Stimulated activated CD4-positive, alpha-beta T cell treated with anti-CD3 and anti-CD28 coated beads, Interleukin-1b, Interleukin-23, amount 100 ng/mL, for 24 hours (primary cell): ENCODE results near the gene WNT1.

Experiments used
- DNase-seq, 4 experiments: peaks; one replicate each; pipeline ENCODE4 v3.0.0-alpha.2; 2020; ENCODE audit warnings: low read depth in 4 of 4, low spot score in 1 of 4

The WNT1 gene

DNA sequence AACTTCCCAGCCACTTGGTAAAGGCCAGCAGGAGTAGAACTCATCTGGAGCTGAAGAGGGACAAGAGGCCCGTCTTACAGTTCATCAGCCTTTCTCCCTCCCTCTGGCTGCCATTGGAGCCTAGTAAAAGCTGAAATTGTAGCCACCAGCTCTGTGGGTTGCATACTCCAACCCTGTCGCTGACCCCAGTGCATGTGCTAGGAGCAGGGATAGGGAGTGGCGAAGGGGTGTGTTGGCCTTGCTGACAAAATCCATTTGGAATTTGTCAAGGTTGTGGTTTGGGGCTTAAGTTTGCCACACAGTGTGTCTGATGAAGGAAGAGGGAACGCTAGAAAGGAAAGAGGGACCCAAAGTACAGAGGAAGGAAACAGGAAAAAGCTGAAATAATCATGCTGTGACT, 16.8 kb upstream of the WNT1 start:
- DNase-seq, result no peak

DNA sequence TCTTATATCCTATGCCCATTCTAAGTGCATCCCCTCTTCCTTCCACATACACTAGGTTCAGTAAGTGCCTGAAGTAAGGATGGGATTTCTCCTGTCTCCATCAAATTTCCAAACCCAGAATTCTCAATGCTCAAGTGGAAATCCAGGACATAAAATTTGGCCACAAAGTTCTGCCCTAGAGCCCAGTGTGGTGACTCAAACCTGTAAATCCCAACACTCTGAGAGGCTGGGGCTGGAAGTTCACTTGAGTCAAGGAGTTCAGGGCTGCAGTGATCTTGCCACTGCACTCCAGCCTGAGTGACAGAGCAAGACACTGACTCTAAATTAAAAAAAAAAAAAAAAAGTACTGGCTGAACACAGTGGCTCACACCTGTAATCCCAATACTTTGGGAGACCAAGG, 16.3 kb upstream of the WNT1 start:
- no peak for DNase-seq

GRCh38 chr12:48965298-48965838, 12.8 kb upstream of the WNT1 start:
- DNase-seq, result no peak

DNA sequence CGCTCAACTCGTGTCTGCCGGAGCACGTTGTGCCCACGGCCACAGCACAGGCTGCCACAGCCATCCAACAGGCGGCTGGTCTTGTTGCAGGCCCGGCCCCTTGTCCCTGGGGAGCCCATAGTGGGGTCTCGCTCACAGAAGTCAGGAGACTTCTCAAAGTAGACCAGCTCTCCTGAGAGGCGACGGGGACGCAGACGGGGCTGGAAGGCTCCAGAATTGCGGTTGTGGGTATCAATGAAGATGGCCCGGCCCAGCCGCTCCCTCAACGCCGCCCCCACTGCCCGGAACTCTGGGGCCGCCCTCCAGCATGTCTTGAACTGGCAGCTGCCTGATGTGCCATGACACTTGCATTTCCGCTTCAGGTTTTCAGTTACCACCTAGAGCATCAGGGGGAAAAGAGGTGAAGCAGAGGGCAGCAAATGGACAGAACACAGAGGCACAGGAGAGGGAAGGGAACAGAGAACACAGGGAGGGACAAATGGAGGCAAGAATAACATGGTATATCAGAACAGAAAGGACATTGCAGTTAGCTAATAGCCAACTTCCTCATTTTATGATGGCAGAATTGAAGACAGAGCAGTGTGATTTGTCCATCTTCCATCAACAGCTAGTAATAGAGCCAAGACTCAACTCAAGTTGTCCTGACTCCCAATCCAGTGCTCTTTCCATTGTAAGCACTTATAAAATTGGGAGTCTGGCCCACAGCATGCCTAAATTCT, 11.8 kb upstream of the WNT1 start:
- DNase-seq, result no peak

GRCh38 chr12:48967991-48968390, 10.1 kb upstream of the WNT1 start:
- no peak for DNase-seq

DNA sequence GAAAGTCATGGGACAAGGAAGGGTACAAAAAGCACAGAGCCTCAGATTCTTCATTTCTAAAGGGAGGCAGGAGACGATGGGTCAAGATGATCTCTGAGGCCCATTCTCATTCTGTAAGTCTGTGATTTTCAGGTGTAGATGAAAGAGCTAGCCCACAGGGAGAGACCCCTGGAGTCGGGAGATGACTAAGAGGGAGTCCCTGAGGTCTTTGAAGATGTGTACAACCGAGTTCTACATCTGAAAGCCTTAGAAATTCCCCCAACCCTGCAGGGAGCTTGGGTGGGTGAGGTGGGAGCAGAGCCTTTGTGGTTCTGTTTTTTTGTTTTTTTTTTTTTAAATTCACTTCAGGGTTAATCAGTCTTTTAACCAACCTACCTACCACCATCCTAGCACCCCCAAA, 9.7 kb upstream of the WNT1 start:
- no peak for DNase-seq

GRCh38 chr12:48969160-48969771, 8.9 kb upstream of the WNT1 start:
- no peak for DNase-seq

DNA sequence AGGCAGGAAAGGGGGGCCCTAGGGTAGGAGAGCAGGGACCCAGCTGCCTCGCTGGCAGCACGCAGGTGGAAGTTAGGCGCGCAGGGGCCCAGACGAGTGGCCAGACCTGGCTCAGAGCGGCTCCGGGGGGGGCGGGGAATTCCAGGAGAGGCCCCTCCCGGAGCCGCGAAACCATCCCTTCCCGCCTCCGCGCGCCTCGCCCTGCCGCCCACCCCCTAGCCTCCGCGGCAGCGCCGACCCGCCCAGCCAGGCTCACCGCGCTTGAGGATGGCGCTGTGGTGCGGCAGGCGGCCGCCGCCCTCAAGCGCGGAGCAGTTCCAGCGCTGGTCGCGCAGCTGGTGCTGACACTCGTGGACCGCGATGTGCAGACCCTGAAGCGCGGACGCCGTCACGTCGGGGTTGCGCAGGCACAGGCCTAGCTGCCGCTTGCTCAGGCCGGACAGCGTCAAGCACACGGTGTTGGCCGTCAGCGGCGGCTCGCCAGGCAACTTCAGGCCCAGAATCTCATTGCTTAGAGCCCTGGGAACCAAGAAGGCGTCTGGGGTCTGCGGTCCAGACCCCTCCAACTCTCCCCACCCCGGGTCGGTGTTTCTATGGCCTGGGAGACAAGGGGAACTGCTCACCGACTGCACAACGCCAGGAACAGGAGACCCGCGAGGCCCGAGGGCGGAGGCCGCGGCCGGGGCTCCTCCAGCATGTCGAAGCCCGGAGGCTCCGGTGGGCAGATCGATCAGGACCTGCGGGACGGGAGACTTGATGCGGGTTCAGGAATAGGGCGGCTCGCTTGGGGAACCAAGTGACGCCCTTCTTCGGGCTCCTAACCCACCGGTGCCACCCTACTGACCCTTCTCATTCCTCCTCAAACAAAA, 8.1 kb upstream of the WNT1 start:
- DNase-seq, result no peak

GRCh38 chr12:48970702-48971334, 7.3 kb upstream of the WNT1 start:
- no peak for DNase-seq

GRCh38 chr12:48972213-48972951, 5.7 kb upstream of the WNT1 start:
- DNase-seq, result no peak

DNA sequence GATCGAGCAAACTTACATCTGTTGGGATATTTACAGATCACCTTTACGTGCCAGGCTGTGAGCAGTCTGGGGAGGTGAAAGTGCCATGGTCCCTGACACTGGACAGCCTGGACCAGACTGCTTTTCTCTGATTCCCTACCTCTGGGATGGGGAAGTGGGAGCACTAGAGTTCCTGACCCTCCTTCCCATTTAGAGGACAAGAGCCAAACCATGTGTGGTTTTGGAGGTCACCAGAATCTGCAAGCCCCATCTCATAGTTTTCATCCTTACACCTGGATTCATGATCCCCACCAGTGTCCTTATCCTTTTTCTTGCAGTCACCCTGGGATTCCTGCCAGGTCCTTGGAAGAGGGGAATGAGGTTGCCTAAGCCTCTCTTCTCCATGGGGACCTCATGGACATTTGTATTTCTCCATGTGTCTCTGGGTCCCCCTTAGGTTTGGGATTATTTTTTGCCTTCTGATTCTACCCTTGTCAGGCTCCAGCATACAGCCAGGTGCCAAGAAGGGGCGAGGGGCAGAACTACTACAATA, 5.1 kb upstream of the WNT1 start:
- no peak for DNase-seq

DNA sequence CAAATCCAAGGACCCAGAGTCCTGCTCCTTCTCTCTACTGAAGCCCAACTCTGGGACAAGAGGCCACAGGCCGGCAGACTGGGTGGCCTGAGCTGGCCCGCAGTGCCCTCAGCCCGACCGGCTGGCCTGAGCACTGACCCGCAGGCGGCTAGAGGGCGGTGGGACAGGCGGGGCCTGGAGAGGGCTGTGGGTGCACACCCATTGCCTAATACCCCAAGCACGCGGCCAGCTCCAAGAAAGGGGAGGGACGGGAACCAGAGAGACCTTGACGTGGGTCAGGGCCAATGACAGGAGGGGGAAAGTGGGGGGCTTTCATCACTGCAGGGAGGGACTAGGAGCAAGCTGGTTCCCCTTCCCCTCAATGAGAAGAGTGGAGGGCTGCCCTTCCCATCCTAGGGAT, 4.6 kb upstream of the WNT1 start:
- no peak for DNase-seq

DNA sequence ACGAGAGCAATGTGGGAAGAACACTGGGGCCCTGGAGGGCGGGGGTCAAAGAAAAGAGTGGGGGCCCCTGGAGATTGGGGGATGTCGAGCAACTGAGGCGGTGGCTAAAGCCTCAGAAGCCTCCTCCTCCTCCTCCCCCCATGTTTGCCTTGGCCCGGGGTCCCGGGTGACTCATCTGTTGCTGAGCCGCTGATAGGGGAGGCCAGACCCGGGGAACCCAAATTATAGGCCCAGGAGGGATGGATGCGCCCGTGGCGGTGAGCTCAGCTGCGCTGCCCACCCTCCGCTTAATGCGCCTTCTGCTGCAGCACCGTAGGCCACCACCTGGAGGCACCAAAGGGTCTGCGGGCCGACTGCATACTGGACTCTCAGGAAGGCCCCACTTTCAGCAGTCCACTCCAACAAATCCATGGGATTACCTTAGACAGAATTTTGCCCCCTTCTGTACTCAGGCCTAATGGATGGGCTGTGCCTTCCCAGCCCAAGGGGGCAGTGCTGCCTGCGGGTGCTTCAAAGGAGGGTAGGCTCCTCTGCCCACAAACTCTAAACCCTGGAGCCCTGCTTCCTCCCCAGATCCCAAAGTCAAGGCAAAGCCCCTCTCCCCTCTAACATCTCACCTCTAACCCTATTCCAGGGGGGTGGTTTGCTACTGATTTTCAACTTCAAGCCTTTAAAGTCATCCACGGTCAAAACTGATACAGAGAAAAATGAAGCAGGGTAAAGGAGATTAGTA, 4.0 kb upstream of the WNT1 start:
- no peak for DNase-seq

- peak; percentile 65 to 76 (median 71) for DNase-seq
These were observed 536 bp upstream of the WNT1 start for GRCh38 chr12:48977290-48978281.

DNA sequence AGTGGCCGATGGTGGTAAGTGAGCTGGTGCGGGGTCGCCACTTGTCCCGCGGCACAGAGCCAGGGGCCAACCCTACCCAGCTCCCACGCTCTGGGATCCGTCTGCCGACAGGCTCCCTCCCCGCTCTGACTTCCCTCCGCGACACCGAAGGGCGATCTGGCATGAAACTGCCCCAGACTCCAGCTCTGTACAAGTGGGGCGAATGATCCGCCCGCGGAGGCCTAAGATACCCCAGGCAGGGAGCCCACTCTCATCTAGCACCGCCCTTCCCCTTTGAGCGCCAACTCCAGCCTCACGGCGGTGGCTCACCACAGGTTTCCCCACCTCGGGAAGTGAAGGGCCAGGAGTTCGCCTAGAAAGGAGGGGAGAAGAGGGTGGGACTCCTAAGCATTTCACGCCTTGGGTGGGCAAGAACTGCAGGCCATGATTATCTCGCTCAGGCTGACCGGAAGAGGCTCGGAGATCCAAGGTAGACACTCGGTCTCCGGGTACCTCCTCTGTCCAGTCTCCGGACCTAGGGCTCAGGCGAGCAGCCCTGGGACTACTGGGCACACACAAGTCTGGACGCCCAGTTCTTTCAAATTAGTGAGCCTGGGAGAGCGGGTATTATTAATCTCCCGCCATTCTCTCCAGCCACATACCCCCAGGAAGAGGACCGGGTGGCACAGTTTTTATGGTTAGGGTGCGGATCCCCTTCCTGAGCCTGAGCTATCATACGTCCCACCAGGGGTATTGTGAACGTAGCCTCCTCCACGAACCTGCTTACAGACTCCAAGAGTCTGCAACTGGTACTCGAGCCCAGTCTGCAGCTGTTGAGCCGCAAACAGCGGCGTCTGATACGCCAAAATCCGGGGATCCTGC, 849 bp downstream of the WNT1 start:
- DNase-seq, result no peak

- DNase-seq, result no peak
These were observed 1.7 kb downstream of the WNT1 start for GRCh38 chr12:48979602-48980388.
